ENCODE data around the gene CDC25A.

Gene CDC25A

DNA sequence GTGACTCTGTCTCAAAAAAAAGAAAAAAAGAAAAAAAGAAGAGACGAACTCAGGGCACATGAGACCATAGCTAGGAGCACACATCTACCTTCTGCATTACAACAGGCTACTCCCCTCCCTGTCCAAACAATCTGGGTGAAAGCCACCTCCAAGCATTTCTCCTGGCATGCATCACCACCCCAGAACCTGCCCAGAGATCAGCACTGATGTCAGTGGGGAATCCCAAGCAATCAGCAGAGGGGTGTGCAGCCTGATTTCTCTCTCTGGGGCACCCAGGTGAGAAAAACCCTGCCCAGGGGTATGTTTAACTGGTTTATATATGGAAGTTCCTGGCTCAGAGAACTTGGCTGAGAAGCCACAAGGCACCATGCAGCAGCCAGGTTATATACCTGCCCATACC is 59.4 kb downstream of the CDC25A start:
- no peak overlapping the region for H3K4me3 ChIP-seq (replicated peaks; ENCODE audit: low read depth, low read length)
- TF ChIP-seq, protein P1, sequence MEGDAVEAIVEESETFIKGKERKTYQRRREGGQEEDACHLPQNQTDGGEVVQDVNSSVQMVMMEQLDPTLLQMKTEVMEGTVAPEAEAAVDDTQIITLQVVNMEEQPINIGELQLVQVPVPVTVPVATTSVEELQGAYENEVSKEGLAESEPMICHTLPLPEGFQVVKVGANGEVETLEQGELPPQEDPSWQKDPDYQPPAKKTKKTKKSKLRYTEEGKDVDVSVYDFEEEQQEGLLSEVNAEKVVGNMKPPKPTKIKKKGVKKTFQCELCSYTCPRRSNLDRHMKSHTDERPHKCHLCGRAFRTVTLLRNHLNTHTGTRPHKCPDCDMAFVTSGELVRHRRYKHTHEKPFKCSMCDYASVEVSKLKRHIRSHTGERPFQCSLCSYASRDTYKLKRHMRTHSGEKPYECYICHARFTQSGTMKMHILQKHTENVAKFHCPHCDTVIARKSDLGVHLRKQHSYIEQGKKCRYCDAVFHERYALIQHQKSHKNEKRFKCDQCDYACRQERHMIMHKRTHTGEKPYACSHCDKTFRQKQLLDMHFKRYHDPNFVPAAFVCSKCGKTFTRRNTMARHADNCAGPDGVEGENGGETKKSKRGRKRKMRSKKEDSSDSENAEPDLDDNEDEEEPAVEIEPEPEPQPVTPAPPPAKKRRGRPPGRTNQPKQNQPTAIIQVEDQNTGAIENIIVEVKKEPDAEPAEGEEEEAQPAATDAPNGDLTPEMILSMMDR (IDR thresholded peaks at IDR 0.05; ENCODE audit: low read depth, low read length, missing control alignments) = no peak
- no peak for DNase-seq (ENCODE audit: extremely low read depth, low read depth)

- no peak for DNase-seq (ENCODE audit: extremely low read depth, low read depth)
- TF ChIP-seq, protein P1 (IDR thresholded peaks at IDR 0.05; ENCODE audit: low read depth, low read length, missing control alignments) = no peak
- H3K4me3 ChIP-seq (replicated peaks; ENCODE audit: low read depth, low read length) = no peak overlapping the region
Measured at GRCh38 chr3:48125886-48126622, 62.2 kb downstream of the CDC25A start.

DNA sequence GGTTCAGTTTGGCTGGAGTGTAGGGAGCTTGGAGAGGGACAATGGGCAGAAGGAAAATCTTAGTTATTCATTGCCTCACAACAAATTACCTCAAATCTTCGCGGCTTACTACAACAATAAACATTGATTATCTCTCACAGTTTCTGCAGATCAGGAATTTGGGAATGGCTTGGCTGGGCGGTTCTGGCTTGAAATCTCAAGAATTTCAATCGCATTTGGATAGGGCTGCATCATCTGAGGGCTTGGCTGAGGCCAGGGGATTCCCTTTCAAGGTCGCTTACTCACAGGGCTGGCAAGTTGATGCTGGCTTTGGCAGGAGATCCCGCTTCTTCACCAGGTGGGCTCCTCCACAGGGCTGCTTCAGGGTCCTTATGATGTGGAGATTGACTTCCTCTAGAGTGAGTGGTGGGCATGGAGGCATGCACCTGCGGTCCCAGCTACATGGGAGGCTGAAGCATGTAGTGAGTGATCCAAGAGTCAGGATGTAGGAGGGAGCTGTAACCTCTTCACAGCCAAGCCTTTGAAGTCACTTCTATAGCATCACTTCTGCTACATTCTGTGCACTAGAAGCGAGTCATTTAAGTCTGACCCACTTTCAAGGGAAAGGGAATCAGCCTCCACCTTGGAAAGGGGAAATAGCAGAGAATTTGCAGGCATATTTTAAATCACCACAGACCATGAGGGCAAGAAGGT is 63.1 kb downstream of the CDC25A start:
- TF ChIP-seq, protein P1 (IDR thresholded peaks at IDR 0.05; ENCODE audit: low read depth, low read length, missing control alignments) = no peak
- H3K4me3 ChIP-seq (replicated peaks; ENCODE audit: low read depth, low read length) = no peak overlapping the region
- DNase-seq (ENCODE audit: extremely low read depth, low read depth) = no peak

GRCh38 chr3:48123346-48123745 is 64.9 kb downstream of the CDC25A start:
- TF ChIP-seq, protein P1 (IDR thresholded peaks at IDR 0.05; ENCODE audit: low read depth, low read length, missing control alignments) = no peak
- no peak for DNase-seq (ENCODE audit: extremely low read depth, low read depth)
- H3K4me3 ChIP-seq (replicated peaks; ENCODE audit: low read depth, low read length) = no peak overlapping the region

DNA sequence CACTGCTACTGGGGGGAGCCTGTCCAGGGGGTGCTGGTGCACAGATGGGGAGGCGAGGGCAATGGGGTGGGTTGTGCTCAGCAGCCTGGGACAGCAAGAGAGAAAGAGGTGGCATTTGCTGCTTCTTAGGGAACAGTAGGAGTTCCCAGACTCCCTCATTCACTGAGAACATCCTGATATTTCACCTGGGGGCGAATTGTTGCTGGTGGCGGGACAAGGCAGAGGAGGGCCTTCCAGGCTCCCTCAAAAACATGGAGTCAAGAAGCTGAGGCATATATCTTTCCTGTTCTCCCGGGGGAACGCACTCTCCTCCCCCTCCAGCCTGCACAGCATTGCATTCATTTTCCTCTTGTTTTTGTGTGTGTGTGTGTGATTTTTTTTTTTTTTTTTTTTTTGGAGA is 65.7 kb downstream of the CDC25A start:
- TF ChIP-seq, protein P1 (IDR thresholded peaks at IDR 0.05; ENCODE audit: low read depth, low read length, missing control alignments) = no peak
- no peak for DNase-seq (ENCODE audit: extremely low read depth, low read depth)

DNA sequence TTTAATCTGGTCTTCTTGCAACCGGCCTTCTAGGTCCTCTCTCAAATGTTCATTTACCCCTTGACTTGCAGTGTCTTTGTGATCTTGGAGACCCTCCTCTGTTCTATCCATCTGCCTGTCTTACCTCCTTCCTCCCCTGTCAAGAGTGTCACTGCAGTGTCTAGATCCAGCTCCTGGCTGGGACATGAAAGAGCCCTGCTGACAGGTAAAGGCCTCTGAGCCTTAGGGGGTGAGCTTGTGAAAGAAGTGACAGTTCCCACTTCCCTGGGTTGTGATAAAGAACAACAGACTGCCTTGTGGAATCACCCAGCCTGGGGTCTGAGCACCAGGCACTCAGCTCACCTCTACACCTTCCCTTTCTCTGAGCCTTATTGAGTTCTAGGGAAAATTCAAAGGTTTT is 68.0 kb downstream of the CDC25A start:
- TF ChIP-seq, protein P1 (IDR thresholded peaks at IDR 0.05; ENCODE audit: low read depth, low read length, missing control alignments) = no peak
- no peak overlapping the region for H3K4me3 ChIP-seq (replicated peaks; ENCODE audit: low read depth, low read length)
- DNase-seq (ENCODE audit: extremely low read depth, low read depth) = no peak

More for the DNA sequence above, 65.7 kb downstream of the CDC25A start:
- H3K4me3 ChIP-seq (replicated peaks; ENCODE audit: low read depth, low read length) = no peak overlapping the region

Measured in HFF-Myc (cell line).